K562 (cell line): ENCODE measurements around the gene DRC1. TPM values are rescaled to one million over a fixed set of nuclear protein-coding genes. Genes with fewer than 3 reads are reported as not detected.
A peak's percentile ranks its signal among the peaks of the same experiment; 100 is the strongest.

Experiments used
- ATF1 ChIP-seq, 2 experiments: fragments of 450-650 bp in 1 of 2; IDR thresholded peaks; 2 replicates each; pipeline ENCODE4 v1.6.1; 2016; ENCODE audit warnings: missing compliant biosample characterization in 1 of 2, missing genetic modification characterization in 1 of 2
- BCOR ChIP-seq: fragments of 450-650 bp; IDR thresholded peaks from 2 replicates; pipeline ENCODE4 v1.6.1; 2016
- C11orf30 ChIP-seq: fragments of 450-650 bp; IDR thresholded peaks from 2 replicates; pipeline ENCODE4 v1.6.1; 2016; ENCODE audit warnings: low read depth, mild to moderate bottlenecking
- CBFB ChIP-seq: sonication (generic); formaldehyde crosslinking; IDR thresholded peaks from 2 replicates; pipeline ENCODE4 v1.4.0; 2020; ENCODE audit warnings: mild to moderate bottlenecking, missing genetic modification reagents
- COPS2 ChIP-seq: fragments of 450-650 bp; conservative IDR thresholded peaks from 2 replicates; pipeline ENCODE4 v1.6.1; 2016; ENCODE audit warnings: mild to moderate bottlenecking, moderate library complexity
- CUX1 ChIP-seq: fragments of 200-800 bp; sonication (Bioruptor generic); IDR thresholded peaks from 2 replicates; pipeline ENCODE4 v1.6.1; 2016; ENCODE audit warnings: missing genetic modification characterization, missing compliant biosample characterization
- EZH2 ChIP-seq: IDR thresholded peaks from 2 replicates; pipeline ENCODE4 v1.6.1; 2012; ENCODE audit warnings: low read depth, mild to moderate bottlenecking, inconsistent platforms, low read length, borderline replicate concordance
- HINFP ChIP-seq: fragments of 450-650 bp; conservative IDR thresholded peaks from 2 replicates; pipeline ENCODE4 v1.6.1; 2016; ENCODE audit warnings: missing genetic modification characterization, low read depth, mild to moderate bottlenecking, control low read depth, missing compliant biosample characterization
- HMGN3 ChIP-seq: IDR thresholded peaks from 2 replicates; pipeline ENCODE4 v1.6.1; 2011; ENCODE audit warnings: borderline replicate concordance, low read depth, mild to moderate bottlenecking, mixed read lengths, low read length; ENCODE audit not compliant: insufficient read length; ENCODE audit errors: extremely low read depth
- HNRNPH1 ChIP-seq: fragments of 200-400 bp; formaldehyde crosslinking; optimal IDR thresholded peaks from 2 replicates; pipeline ENCODE3; 2017; ENCODE audit warnings: low read depth, mild to moderate bottlenecking, low read length, moderate library complexity
- KAT8 ChIP-seq: fragments of 450-650 bp; IDR thresholded peaks from 2 replicates; pipeline ENCODE4 v1.6.1; 2016; ENCODE audit warnings: low read depth, mild to moderate bottlenecking
- MAFG ChIP-seq: fragments of 450-650 bp; conservative IDR thresholded peaks from 2 replicates; pipeline ENCODE4 v1.6.1; 2016; ENCODE audit warnings: missing genetic modification characterization, missing compliant biosample characterization
- NFATC3 ChIP-seq: fragments of 450-650 bp; IDR thresholded peaks from 2 replicates; pipeline ENCODE4 v1.6.1; 2017; ENCODE audit warnings: mild to moderate bottlenecking
- PCBP2 ChIP-seq: fragments of 200-400 bp; formaldehyde crosslinking; IDR thresholded peaks from 2 replicates; pipeline ENCODE4 v1.6.1; 2018; ENCODE audit warnings: low read length, low read depth, mild to moderate bottlenecking, moderate library complexity; ENCODE audit not compliant: poor library complexity, severe bottlenecking
- POU5F1 ChIP-seq: fragments of 150-350 bp; IDR thresholded peaks from 2 replicates; pipeline ENCODE4 v1.6.1; 2014; ENCODE audit warnings: borderline replicate concordance, low read length, low read depth, mild to moderate bottlenecking; ENCODE audit not compliant: partially characterized antibody
- SOX6 ChIP-seq: fragments of 450-650 bp; IDR thresholded peaks from 2 replicates; pipeline ENCODE4 v1.6.1; 2014; ENCODE audit warnings: mild to moderate bottlenecking
- TEAD4 ChIP-seq, 2 experiments: sonication (generic) in 1 of 2; formaldehyde crosslinking in 1 of 2; IDR thresholded peaks; 2 replicates each; pipeline versions ENCODE4 v1.6.1 to v1.8.0; 2012 to 2022; ENCODE audit warnings: borderline replicate concordance in 1 of 2, inconsistent platforms in 1 of 2, low read length in 1 of 2, mild to moderate bottlenecking in 1 of 2, missing genetic modification reagents in 1 of 2
- ZNF143 ChIP-seq: sonication (generic); formaldehyde crosslinking; IDR thresholded peaks from 2 replicates; pipeline ENCODE4 v1.9.0; 2022; ENCODE audit warnings: mild to moderate bottlenecking, missing genetic modification reagents
- ZNF668 ChIP-seq: fragments of 250-450 bp; sonication (Bioruptor Pico); IDR thresholded peaks from 2 replicates; pipeline ENCODE4 v1.8.0; 2022; ENCODE audit warnings: mild to moderate bottlenecking, inconsistent platforms
- ZNF695 ChIP-seq: fragments of 450-650 bp; formaldehyde crosslinking; IDR thresholded peaks from 2 replicates; pipeline ENCODE4 v1.4.0; 2020; ENCODE audit warnings: mild to moderate bottlenecking, moderate library complexity
- ZNF740 ChIP-seq, 3 experiments: fragments of 200-800 bp in 1 of 3; sonication (Bioruptor generic) in 1 of 3; sonication (generic) in 1 of 3; formaldehyde crosslinking in 1 of 3; IDR thresholded peaks; 2 replicates each; pipeline versions ENCODE4 v1.6.1 to v1.8.0; 2016 to 2022; ENCODE audit warnings: mild to moderate bottlenecking in 2 of 3, missing compliant biosample characterization in 2 of 3, missing genetic modification characterization in 2 of 3, missing genetic modification reagents in 1 of 3
- polyA plus RNA-seq, 8 experiments: library from polyadenylated mRNA; depleted of rRNA in 4 of 8; stranded (reverse) in 5 of 8; unstranded in 3 of 8; fragments of >200 nt; fragmentation: Nextera tagmentation in 2 of 8; fragmentation: Illumina TruSeq in 1 of 8; extraction: Ambion mirVana in 2 of 8; extraction: Trizol in 1 of 8; gene quantifications; 2 replicates each; pipeline versions ENCODE4 v1.2.1 to v1.2.3, GENCODE V29; 2011 to 2014; ENCODE audit warnings: inconsistent platforms in 1 of 8, missing spikeins in 1 of 8
- total RNA-seq, 7 experiments: library from RNA; depleted of rRNA in 6 of 7; stranded (reverse); fragments of >200 nt in 6 of 7; fragmentation: Illumina TruSeq in 2 of 7; extraction: Trizol in 2 of 7; gene quantifications; 2 replicates each; pipeline versions ENCODE4 v1.2.1 to v1.2.3, GENCODE V29; 2011 to 2021; ENCODE audit warnings: low replicate concordance in 1 of 7

DRC1 gene
- total and polyA plus RNA-seq, 9 of the 15 experiments (the other 6 are each of a cell fraction or from before 2014, with no cell fraction given) = 0.07 to 0.10 TPM; not detected in 7

GRCh38 chr2:26411419-26411818 is 9.7 kb downstream of the DRC1 start (continued):
- TF ChIP-seq CUX1 (CRISPR knock-in tag) (peak; percentile 49; the same call in 1 of the 2 replicates), SOX6 (no peak), CBFB (no peak), BCOR (no peak), ZNF695 (CRISPR knock-in tag) (no peak), TEAD4 (IDR thresholded peaks at IDR 0.05; ENCODE audit: low read length) (no peak), TEAD4 (CRISPR knock-in tag; IDR thresholded peaks at IDR 0.05; ENCODE audit: borderline replicate concordance) (no peak), POU5F1 (no peak), COPS2 (no peak), ZNF143 (CRISPR knock-in tag) (no peak), MAFG (tag) (peak; percentile 97), HNRNPH1 (no peak), ZNF740 (CRISPR knock-in tag; IDR thresholded peaks at IDR 0.05) (no peak), ZNF740 (tag; IDR thresholded peaks at IDR 0.05) (0 out of 4 replicates have a peak, but pooled peaks of 1 of the 2 experiments have one; percentile 51), PCBP2 (no peak), EZH2 (no peak), C11orf30 (peak; percentile 99), ZNF668 (CRISPR knock-in tag) (peak; percentile 72; the same call in 1 of the 2 replicates), HMGN3 (no peak), NFATC3 (no peak), HINFP (tag) (peak; percentile 76), ATF1 (CRISPR knock-in tag; IDR thresholded peaks at IDR 0.05) (no peak), ATF1 (tag; IDR thresholded peaks at IDR 0.05) (no peak), KAT8 (no peak)
